GM12873 (cell line): ENCODE measurements around the gene UBC.

Experiments
- TF ChIP-seq, protein P1 (sequence below): IDR thresholded peaks from 2 replicates; pipeline ENCODE4 v1.5.1; 2012; ENCODE audit warnings: low read depth, mild to moderate bottlenecking, moderate library complexity, low read length, control low read depth; ENCODE audit not compliant: insufficient read depth; ENCODE audit errors: missing control alignments

Gene UBC

DNA sequence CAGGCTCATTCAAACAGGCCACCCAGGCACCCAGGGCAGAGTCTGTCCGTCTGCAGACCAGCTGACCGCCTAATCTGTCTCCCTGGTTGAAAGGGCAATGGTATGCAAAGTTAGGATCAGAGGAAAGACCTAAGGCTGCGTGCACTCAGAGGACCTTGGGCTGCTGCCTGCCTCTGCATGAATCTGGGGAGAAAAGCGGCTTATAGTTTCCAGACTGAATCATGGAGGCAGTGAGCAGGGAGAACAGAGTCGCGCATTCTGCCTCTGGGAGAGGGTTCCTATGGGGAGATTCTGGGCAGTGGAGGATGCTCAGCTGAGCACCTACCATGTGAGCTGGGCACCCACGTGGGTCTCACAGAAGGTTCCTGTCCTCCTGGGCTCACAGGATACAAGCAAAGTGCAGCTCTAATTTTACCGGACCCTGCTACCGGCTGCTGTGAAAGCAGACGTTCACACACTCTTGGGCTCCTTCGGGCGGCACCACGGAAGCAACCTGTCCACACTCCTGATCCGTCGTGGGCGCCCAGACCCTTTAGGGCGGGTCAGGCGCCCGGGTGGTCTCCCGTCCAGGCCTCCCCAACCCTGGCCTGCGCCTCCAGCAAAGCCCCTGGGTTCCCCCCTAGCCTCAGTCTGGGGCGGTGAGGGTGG lies 51.6 kb downstream of the UBC start:
- TF ChIP-seq, protein P1, sequence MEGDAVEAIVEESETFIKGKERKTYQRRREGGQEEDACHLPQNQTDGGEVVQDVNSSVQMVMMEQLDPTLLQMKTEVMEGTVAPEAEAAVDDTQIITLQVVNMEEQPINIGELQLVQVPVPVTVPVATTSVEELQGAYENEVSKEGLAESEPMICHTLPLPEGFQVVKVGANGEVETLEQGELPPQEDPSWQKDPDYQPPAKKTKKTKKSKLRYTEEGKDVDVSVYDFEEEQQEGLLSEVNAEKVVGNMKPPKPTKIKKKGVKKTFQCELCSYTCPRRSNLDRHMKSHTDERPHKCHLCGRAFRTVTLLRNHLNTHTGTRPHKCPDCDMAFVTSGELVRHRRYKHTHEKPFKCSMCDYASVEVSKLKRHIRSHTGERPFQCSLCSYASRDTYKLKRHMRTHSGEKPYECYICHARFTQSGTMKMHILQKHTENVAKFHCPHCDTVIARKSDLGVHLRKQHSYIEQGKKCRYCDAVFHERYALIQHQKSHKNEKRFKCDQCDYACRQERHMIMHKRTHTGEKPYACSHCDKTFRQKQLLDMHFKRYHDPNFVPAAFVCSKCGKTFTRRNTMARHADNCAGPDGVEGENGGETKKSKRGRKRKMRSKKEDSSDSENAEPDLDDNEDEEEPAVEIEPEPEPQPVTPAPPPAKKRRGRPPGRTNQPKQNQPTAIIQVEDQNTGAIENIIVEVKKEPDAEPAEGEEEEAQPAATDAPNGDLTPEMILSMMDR: no peak

DNA sequence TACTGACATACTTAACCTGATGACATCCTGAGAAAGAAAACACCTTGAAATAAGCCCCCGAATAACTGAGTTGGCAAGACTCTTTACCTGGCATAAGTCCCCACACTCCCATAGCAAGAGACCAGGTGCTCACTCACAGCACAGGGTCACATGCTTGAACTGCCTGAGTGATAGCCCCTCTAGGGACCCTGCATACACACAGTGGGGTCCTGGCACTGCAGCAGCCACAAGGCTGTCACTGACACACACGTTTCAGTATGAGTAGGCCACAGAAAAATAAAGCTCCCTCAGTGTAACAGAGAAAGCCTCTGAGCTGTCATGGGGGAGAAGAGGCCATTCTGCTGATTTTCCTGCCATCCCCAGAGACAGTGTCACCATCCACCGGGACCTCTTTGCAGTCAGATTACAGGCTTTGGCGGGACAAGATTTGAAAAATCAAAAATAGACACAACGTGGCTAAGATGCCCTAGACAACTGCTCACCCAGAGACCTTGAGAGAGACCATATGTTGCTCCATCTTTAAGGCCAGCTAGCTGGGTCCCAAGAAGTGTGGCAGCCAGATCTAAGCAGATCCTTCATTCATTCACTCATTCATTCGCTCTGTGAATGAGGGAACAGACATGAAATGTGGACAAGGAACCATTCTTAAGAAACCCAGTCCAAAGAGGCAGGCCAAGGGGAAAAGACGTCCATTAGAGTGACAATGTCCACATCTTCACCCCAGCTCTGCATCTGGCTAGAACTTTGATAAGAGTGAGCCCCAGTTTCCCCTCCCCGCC lies 52.4 kb downstream of the UBC start:
- TF ChIP-seq, protein P1: no peak
